Kidney (tissue), 14 donors: ENCODE results near the gene ANKRD6. TPM values are rescaled to one million over a fixed set of nuclear protein-coding genes. Genes with fewer than 3 reads are reported as not detected.
A peak's percentile ranks its signal among the peaks of the same experiment; 100 is the strongest.

Experiments
- DNase-seq, 5 donors: peaks; one replicate each; pipeline ENCODE4 v3.0.0-alpha.2; 2013 to 2020
- FAIRE-seq: peaks from 2 replicates; lab custom pipeline; 2012; peaks lifted over from hg19 to GRCh38; lab: Jason Lieb, UNC
- H3K27ac ChIP-seq, 2 donors: one replicate each; pipeline ENCODE4 v1.7.0; 2013; ENCODE audit warnings: low read depth in 2 of 2, low read length in 2 of 2, inconsistent platforms in 1 of 2
- H3K27me3 ChIP-seq: one replicate; pipeline ENCODE4 v1.7.1; 2013; ENCODE audit warnings: low read length, inconsistent platforms; ENCODE audit not compliant: control insufficient read depth, insufficient read depth
- H3K36me3 ChIP-seq, 3 donors: one replicate each; pipeline versions ENCODE4 v1.7.0 to v1.7.1; 2013; ENCODE audit warnings: low read length in 3 of 3, control low read depth in 1 of 3, inconsistent platforms in 1 of 3; ENCODE audit not compliant: insufficient read depth in 3 of 3, control insufficient read depth in 2 of 3
- H3K4me1 ChIP-seq, 3 donors: one replicate each; pipeline versions ENCODE4 v1.7.0 to v1.7.1; 2013; ENCODE audit warnings: low read length in 3 of 3, inconsistent platforms in 1 of 3, low read depth in 1 of 3; ENCODE audit not compliant: control insufficient read depth in 2 of 3, insufficient read depth in 2 of 3
- H3K4me3 ChIP-seq, 3 donors: one replicate each; pipeline versions ENCODE4 v1.7.0 to v1.8.1; 2013; ENCODE audit warnings: low read length in 3 of 3, control low read depth in 1 of 3, inconsistent platforms in 1 of 3
- H3K9ac ChIP-seq, 3 donors: one replicate each; pipeline versions ENCODE4 v1.7.0 to v1.7.1; 2013; ENCODE audit warnings: low read length in 3 of 3, control low read depth in 1 of 3, inconsistent platforms in 1 of 3
- H3K9me3 ChIP-seq, 3 donors: one replicate each; pipeline versions ENCODE4 v1.7.0 to v1.7.1; 2013; ENCODE audit warnings: low read length in 3 of 3, control low read depth in 1 of 3, inconsistent platforms in 1 of 3; ENCODE audit not compliant: control insufficient read depth in 2 of 3, insufficient read depth in 1 of 3
- CTCF ChIP-seq: IDR thresholded peaks from 3 replicates; pipeline ENCODE4 v1.5.1; 2012; ENCODE audit warnings: mild to moderate bottlenecking, moderate library complexity, borderline replicate concordance; ENCODE audit not compliant: insufficient read depth; ENCODE audit errors: extremely low read depth
- intact Hi-C: fragments of 100-400 bp; cut with DNase I; formaldehyde crosslinking; loops from one replicate; pipeline ENCODE4 v1.11.1; 2022
- polyA plus RNA-seq: library from polyadenylated mRNA; stranded (reverse); fragments of 350-450 nt; fragmentation: Illumina TruSeq; extraction: RNeasy Lipid Tissue Mini Kit (QIAGEN cat#74804); gene quantifications from one replicate; pipeline ENCODE4 v1.2.3, GENCODE V29; 2014; ENCODE audit warnings: low read depth, low replicate concordance; ENCODE audit not compliant: insufficient read depth
- total RNA-seq: library from RNA; stranded (reverse); fragmentation: NEBNext Ultra II Directional; extraction: Animal tissue kit (Norgen Biotek cat#: 25700); gene quantifications from one replicate; pipeline ENCODE4 v1.2.1, GENCODE V29; 2021
- donor health status: control.
- donor health status: control.
- donor health status: control.
- donor health status: control.
- donor health status: control.
- donor health status: DM: yes; HTN: yes; CAD: no.
- donor health status: Normal renal cell carcinoma (clear cell type).

Gene ANKRD6
- total and polyA plus RNA-seq, 2 donors from 2014 or later, result 10.3 to 29.5 TPM

- intact Hi-C loops, result no loop called here
- Histone ChIP-seq H3K36me3 (no peaks in the 10 kb centered on the region), H3K27ac (no peak overlapping the region), H3K9me3 (no peaks in the 10 kb centered on the region), H3K4me1 (no peaks in the 10 kb centered on the region), H3K9ac (no peak overlapping the region), H3K4me3 (peak overlapping the region; percentile 44 to 47 (median 44)), H3K27me3 (no peaks in the 10 kb centered on the region)
- no peak for FAIRE-seq
- peak in 1 of 5 donors; percentile 51 for DNase-seq
- TF ChIP-seq CTCF, result no peak
Observed at GRCh38 chr6:89562093-89562973, 129.4 kb downstream of the ANKRD6 start.

GRCh38 chr6:89563866-89564265 is 130.9 kb downstream of the ANKRD6 start:
- no peaks in the 10 kb centered on the region for H3K9me3 ChIP-seq
- no peaks in the 10 kb centered on the region for H3K27me3 ChIP-seq
- no peak for TF ChIP-seq CTCF
- DNase-seq, result no peak
- H3K27ac ChIP-seq, result no peak overlapping the region
- H3K9ac ChIP-seq, result no peak overlapping the region
- FAIRE-seq, result no peak
- no peaks in the 10 kb centered on the region for H3K36me3 ChIP-seq
- H3K4me3 ChIP-seq, result no peak overlapping the region
- no peaks in the 10 kb centered on the region for H3K4me1 ChIP-seq
- intact Hi-C loops, result no loop called here

- no peaks in the 10 kb centered on the region for H3K4me1 ChIP-seq
- FAIRE-seq (no peak), DNase-seq (no peak)
- H3K9me3 ChIP-seq, result no peaks in the 10 kb centered on the region
- no peaks in the 10 kb centered on the region for H3K27me3 ChIP-seq
- no peak overlapping the region for H3K27ac ChIP-seq
- no peak overlapping the region for H3K4me3 ChIP-seq
- intact Hi-C loops, result no loop called here
- no peaks in the 10 kb centered on the region for H3K36me3 ChIP-seq
- no peak overlapping the region for H3K9ac ChIP-seq
- no peak for TF ChIP-seq CTCF
Observed at GRCh38 chr6:89564752-89565427, 131.9 kb downstream of the ANKRD6 start.
